Measurements from ENCODE around the gene REEP3.

Gene REEP3

GRCh38 chr10:63573068-63573697 is 52.0 kb downstream of the REEP3 start:
- Histone ChIP-seq H3K9me3 (ENCODE audit: low read length) (no peaks in the 10 kb centered on the region), H3K36me3 (ENCODE audit: insufficient read depth, low read length) (peaks cover 3% of the 10 kb centered on the region), H3F3A (ENCODE audit: insufficient read depth, low read length) (peaks cover 3% of the 10 kb centered on the region; the same call in 1 of the 2 replicates), H2AFZ (ENCODE audit: low read length) (no peak overlapping the region), H3K9ac (ENCODE audit: low read length) (no peak overlapping the region), H3K9me2 (ENCODE audit: low read depth, low read length) (no peaks in the 10 kb centered on the region), H3K4me1 (ENCODE audit: insufficient read depth, low read length, severe bottlenecking) (peaks cover 8% of the 10 kb centered on the region), H3K27me3 (ENCODE audit: insufficient read depth, low read length) (no peaks in the 10 kb centered on the region), H3K4me2 (ENCODE audit: low read length) (no peak overlapping the region), H3K4me3 (ENCODE audit: low read depth, low read length, poor library complexity, severe bottlenecking) (no peak overlapping the region), H4K20me1 (ENCODE audit: insufficient read depth, low read length) (no peaks in the 10 kb centered on the region), H3K79me2 (ENCODE audit: insufficient read depth, low read length) (no peaks in the 10 kb centered on the region), H3K27ac (ENCODE audit: low read depth, low read length, poor library complexity, severe bottlenecking) (no peak overlapping the region)
- TF ChIP-seq EZH2 (IDR thresholded peaks at IDR 0.05; ENCODE audit: borderline replicate concordance, low read length) (no peak), CTCF (IDR thresholded peaks at IDR 0.05; ENCODE audit: low read length) (no peak)

GRCh38 chr10:63574011-63574410 is 52.8 kb downstream of the REEP3 start:
- Histone ChIP-seq H3K9ac (ENCODE audit: low read length) (no peak overlapping the region), H3K27ac (ENCODE audit: low read depth, low read length, poor library complexity, severe bottlenecking) (no peak overlapping the region), H3K4me2 (ENCODE audit: low read length) (no peak overlapping the region), H3F3A (ENCODE audit: insufficient read depth, low read length) (peaks cover 3% of the 10 kb centered on the region; the same call in 1 of the 2 replicates), H3K36me3 (ENCODE audit: insufficient read depth, low read length) (peaks cover 3% of the 10 kb centered on the region), H3K4me1 (ENCODE audit: insufficient read depth, low read length, severe bottlenecking) (peaks cover 14% of the 10 kb centered on the region), H3K79me2 (ENCODE audit: insufficient read depth, low read length) (no peaks in the 10 kb centered on the region), H3K4me3 (ENCODE audit: low read depth, low read length, poor library complexity, severe bottlenecking) (no peak overlapping the region), H2AFZ (ENCODE audit: low read length) (no peak overlapping the region), H4K20me1 (ENCODE audit: insufficient read depth, low read length) (no peaks in the 10 kb centered on the region), H3K9me3 (ENCODE audit: low read length) (no peaks in the 10 kb centered on the region), H3K9me2 (ENCODE audit: low read depth, low read length) (no peaks in the 10 kb centered on the region), H3K27me3 (ENCODE audit: insufficient read depth, low read length) (no peaks in the 10 kb centered on the region)
- TF ChIP-seq CTCF (IDR thresholded peaks at IDR 0.05; ENCODE audit: low read length) (no peak), EZH2 (IDR thresholded peaks at IDR 0.05; ENCODE audit: borderline replicate concordance, low read length) (no peak)

- Histone ChIP-seq H3K4me3 (ENCODE audit: low read depth, low read length, poor library complexity, severe bottlenecking) (no peak overlapping the region), H3K9me2 (ENCODE audit: low read depth, low read length) (no peaks in the 10 kb centered on the region), H3F3A (ENCODE audit: insufficient read depth, low read length) (peaks cover 3% of the 10 kb centered on the region; the same call in 1 of the 2 replicates), H3K4me1 (ENCODE audit: insufficient read depth, low read length, severe bottlenecking) (peaks cover 14% of the 10 kb centered on the region), H3K4me2 (ENCODE audit: low read length) (no peak overlapping the region), H3K36me3 (ENCODE audit: insufficient read depth, low read length) (peaks cover 3% of the 10 kb centered on the region), H3K27me3 (ENCODE audit: insufficient read depth, low read length) (no peaks in the 10 kb centered on the region), H3K79me2 (ENCODE audit: insufficient read depth, low read length) (no peaks in the 10 kb centered on the region), H3K9ac (ENCODE audit: low read length) (no peak overlapping the region), H4K20me1 (ENCODE audit: insufficient read depth, low read length) (no peaks in the 10 kb centered on the region), H2AFZ (ENCODE audit: low read length) (no peak overlapping the region), H3K9me3 (ENCODE audit: low read length) (no peaks in the 10 kb centered on the region), H3K27ac (ENCODE audit: low read depth, low read length, poor library complexity, severe bottlenecking) (no peak overlapping the region)
- TF ChIP-seq CTCF (IDR thresholded peaks at IDR 0.05; ENCODE audit: low read length) (no peak), EZH2 (IDR thresholded peaks at IDR 0.05; ENCODE audit: borderline replicate concordance, low read length) (no peak)
Measured at GRCh38 chr10:63576501-63576900, 55.3 kb downstream of the REEP3 start.
